GM08714 (cell line): ENCODE results near the gene AGPS.

Experiments used
- H3K4me3 ChIP-seq: fragments of 200-500 bp; sonication (Bioruptor generic); 2 replicates; pipeline ENCODE4 v1.5.1; 2014; ENCODE audit warnings: mild to moderate bottlenecking, low read length, inconsistent platforms
- ZNF274 ChIP-seq: IDR thresholded peaks from 2 replicates; pipeline ENCODE4 v1.6.1; 2012; ENCODE audit warnings: mild to moderate bottlenecking, low read depth, low read length

AGPS gene

GRCh38 chr2:177573120-177573519, 180.5 kb downstream of the AGPS start:
- H3K4me3 ChIP-seq = no peak overlapping the region
- no peak for TF ChIP-seq ZNF274

GRCh38 chr2:177574356-177574755, 181.8 kb downstream of the AGPS start:
- TF ChIP-seq ZNF274 = no peak
- H3K4me3 ChIP-seq = no peak overlapping the region

GRCh38 chr2:177575358-177575757, 182.8 kb downstream of the AGPS start:
- H3K4me3 ChIP-seq = no peak overlapping the region
- TF ChIP-seq ZNF274 = no peak

- no peak overlapping the region for H3K4me3 ChIP-seq
- TF ChIP-seq ZNF274 = no peak
Measured at GRCh38 chr2:177577075-177577474, 184.5 kb downstream of the AGPS start.

DNA sequence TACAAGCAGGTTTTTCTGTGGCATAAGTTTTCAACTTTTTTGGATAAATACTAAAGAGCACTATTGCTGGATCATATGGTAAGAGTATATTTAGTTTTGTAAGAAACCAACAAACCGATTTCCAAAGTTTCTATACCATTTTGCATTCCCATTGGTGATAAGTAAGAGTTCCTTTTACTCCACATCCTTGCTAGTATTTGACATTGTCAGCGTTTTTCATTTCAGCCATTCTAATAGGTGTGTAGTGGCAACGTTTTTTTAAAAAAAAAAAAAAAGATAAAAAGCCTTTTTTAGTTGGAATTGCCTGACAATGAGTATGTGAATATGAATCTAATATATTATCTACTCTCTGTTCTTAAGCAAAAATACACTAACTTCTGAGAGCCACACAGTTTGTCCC, 185.9 kb downstream of the AGPS start:
- H3K4me3 ChIP-seq = no peak overlapping the region
- no peak for TF ChIP-seq ZNF274

GRCh38 chr2:177579486-177580036, 187.0 kb downstream of the AGPS start:
- H3K4me3 ChIP-seq = no peak overlapping the region
- no peak for TF ChIP-seq ZNF274

DNA sequence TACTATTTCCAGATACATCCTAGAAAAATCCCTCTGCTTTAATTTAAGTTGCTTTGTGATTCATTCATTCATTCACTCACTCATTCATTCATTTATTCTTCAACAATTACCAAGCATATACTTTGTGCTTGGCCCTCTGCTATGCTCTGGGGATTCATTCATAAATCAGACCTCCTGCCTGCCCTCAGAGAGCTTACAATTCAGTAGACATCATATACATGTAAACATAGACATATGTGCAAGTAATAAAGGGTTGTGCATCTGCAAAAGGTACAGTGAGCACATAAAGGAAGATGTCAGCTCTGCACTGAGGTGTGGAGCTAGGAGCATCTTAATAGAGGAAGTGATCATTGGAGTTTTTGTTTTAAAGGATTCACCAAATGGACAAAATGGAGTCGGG, 189.4 kb downstream of the AGPS start:
- no peak for TF ChIP-seq ZNF274
- no peak overlapping the region for H3K4me3 ChIP-seq

- no peak for TF ChIP-seq ZNF274
Measured at GRCh38 chr2:177584030-177584692, 191.6 kb downstream of the AGPS start.

DNA sequence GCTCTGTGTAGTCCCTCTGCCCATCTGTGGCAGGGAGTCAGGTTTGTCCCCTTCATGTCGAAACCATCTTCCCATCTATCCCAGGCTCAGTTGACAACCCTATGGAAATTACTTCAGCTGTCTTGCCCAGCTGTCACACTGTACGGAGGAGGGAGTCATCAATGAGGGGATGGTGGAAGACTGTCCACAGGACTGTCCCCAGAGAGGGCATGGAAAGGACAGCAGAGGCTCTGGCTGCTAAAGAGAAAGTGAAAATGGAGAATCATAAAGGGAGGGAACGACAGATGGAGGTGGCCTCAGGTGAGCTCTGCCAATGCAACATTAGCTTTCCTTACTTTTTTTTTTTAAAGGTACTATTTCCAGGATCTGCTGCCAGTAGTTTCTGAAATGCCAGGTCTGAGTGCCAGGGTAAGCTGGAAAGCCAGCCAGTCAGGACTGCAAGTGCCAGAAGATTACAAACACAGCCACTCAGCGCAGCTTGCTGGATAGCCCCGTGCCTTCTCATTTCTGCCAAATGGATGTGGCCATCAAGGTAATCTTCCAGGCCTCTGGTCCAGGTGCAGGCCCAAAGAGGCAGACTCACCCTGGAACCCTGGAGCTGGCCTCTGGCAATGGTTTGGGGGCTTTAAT, 192.8 kb downstream of the AGPS start:
- no peak overlapping the region for H3K4me3 ChIP-seq
- no peak for TF ChIP-seq ZNF274

More at GRCh38 chr2:177584030-177584692, 191.6 kb downstream of the AGPS start:
- no peak overlapping the region for H3K4me3 ChIP-seq

DNA sequence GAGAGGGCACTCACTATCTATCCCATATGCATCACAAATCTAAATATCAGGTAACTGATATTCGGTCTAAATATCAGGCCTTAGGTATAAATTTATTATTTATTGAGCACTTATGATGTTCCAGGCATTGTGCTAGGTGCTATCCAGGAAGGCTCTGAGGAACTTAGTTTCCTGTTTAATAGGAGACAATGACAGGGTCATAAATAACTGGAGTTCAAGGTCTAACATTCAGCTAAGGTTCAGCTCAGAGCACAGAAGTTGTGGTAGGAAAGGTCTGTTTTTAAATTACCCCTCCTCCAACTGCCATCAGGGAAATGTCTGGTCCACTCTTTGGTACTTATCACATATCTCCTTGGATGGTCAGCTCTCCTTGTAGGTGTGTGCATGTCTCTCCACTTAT, 193.6 kb downstream of the AGPS start:
- no peak overlapping the region for H3K4me3 ChIP-seq
- no peak for TF ChIP-seq ZNF274

GRCh38 chr2:177587371-177587770, 194.8 kb downstream of the AGPS start:
- TF ChIP-seq ZNF274 = no peak

GRCh38 chr2:177588671-177589070, 196.1 kb downstream of the AGPS start:
- no peak for TF ChIP-seq ZNF274

More at GRCh38 chr2:177587371-177587770, 194.8 kb downstream of the AGPS start:
- no peak overlapping the region for H3K4me3 ChIP-seq

GRCh38 chr2:177589186-177589585, 196.6 kb downstream of the AGPS start:
- TF ChIP-seq ZNF274 = no peak
- no peak overlapping the region for H3K4me3 ChIP-seq

More at GRCh38 chr2:177588671-177589070, 196.1 kb downstream of the AGPS start:
- H3K4me3 ChIP-seq = no peak overlapping the region

- no peak overlapping the region for H3K4me3 ChIP-seq
- TF ChIP-seq ZNF274 = no peak
Measured at GRCh38 chr2:177592397-177592796, 199.8 kb downstream of the AGPS start.

GRCh38 chr2:177592945-177593344, 200.4 kb downstream of the AGPS start:
- no peak for TF ChIP-seq ZNF274
- H3K4me3 ChIP-seq = no peak overlapping the region
